Fibroblast of mammary gland (primary cell): ENCODE measurements around the gene PDZD4.

Experiments used
- DNase-seq: peaks from one replicate; pipeline ENCODE4 v3.0.0-alpha.2; 2010; ENCODE audit warnings: low read depth
- H3K4me3 ChIP-seq: 2 replicates; pipeline ENCODE4 v1.5.1; 2011; ENCODE audit warnings: low read depth, mild to moderate bottlenecking, low read length, moderate library complexity; ENCODE audit not compliant: control insufficient read depth
- CTCF ChIP-seq: conservative IDR thresholded peaks from 2 replicates; pipeline ENCODE4 v1.5.1; 2011; ENCODE audit warnings: low read depth, low read length, inconsistent platforms; ENCODE audit not compliant: control insufficient read depth, insufficient read depth

PDZD4 gene

GRCh38 chrX:153769865-153770600, 60.3 kb downstream of the PDZD4 start:
- no peak for DNase-seq
- TF ChIP-seq CTCF, result no peak

GRCh38 chrX:153769158-153769864, 61.0 kb downstream of the PDZD4 start:
- no peak for DNase-seq
- TF ChIP-seq CTCF, result no peak
- no peak overlapping the region for H3K4me3 ChIP-seq

More at GRCh38 chrX:153769865-153770600, 60.3 kb downstream of the PDZD4 start:
- no peak overlapping the region for H3K4me3 ChIP-seq

- DNase-seq, result no peak
- no peak overlapping the region for H3K4me3 ChIP-seq
- no peak for TF ChIP-seq CTCF
Observed at GRCh38 chrX:153768311-153769157, 61.8 kb downstream of the PDZD4 start.

GRCh38 chrX:153767674-153768055, 62.7 kb downstream of the PDZD4 start:
- DNase-seq, result no peak
- H3K4me3 ChIP-seq, result no peak overlapping the region
- no peak for TF ChIP-seq CTCF

GRCh38 chrX:153766871-153767673, 63.3 kb downstream of the PDZD4 start:
- TF ChIP-seq CTCF, result no peak
- no peak overlapping the region for H3K4me3 ChIP-seq
- no peak for DNase-seq
